ENCODE data around the gene CACNA1D.

DNA sequence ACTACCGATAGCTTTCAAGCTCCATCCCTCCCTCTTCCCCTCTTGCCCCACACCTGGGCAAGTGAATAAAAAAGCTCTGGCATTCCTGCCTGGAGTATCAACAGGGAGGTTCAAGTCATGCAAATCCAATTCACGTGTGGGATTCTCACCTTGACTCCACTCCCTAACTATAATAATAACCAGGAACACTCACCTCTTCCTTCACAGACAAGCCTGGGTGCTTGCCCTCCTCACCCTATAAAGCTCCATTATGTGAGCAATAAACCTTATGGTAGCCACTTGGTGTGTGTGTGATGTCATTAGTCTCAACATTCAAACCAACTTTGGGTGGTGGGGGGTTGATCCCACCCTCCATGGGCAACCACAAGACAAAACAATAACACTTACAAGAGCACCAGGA lies 335.2 kb downstream of the CACNA1D start:
- TF ChIP-seq, protein P1, sequence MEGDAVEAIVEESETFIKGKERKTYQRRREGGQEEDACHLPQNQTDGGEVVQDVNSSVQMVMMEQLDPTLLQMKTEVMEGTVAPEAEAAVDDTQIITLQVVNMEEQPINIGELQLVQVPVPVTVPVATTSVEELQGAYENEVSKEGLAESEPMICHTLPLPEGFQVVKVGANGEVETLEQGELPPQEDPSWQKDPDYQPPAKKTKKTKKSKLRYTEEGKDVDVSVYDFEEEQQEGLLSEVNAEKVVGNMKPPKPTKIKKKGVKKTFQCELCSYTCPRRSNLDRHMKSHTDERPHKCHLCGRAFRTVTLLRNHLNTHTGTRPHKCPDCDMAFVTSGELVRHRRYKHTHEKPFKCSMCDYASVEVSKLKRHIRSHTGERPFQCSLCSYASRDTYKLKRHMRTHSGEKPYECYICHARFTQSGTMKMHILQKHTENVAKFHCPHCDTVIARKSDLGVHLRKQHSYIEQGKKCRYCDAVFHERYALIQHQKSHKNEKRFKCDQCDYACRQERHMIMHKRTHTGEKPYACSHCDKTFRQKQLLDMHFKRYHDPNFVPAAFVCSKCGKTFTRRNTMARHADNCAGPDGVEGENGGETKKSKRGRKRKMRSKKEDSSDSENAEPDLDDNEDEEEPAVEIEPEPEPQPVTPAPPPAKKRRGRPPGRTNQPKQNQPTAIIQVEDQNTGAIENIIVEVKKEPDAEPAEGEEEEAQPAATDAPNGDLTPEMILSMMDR (IDR thresholded peaks at IDR 0.05; ENCODE audit: low read depth, low read length): no peak
- no peak for TF ChIP-seq EZH2phosphoT487 (IDR thresholded peaks at IDR 0.05; ENCODE audit: low read depth)

All from OCI-LY3 (cell line).